A172 (cell line): Measurements from ENCODE around the gene SSTR5. TPM values are rescaled to one million over a fixed set of nuclear protein-coding genes. Genes with fewer than 3 reads are reported as not detected.

Experiments
- DNase-seq: peaks from one replicate; pipeline ENCODE4 v3.0.0-alpha.2; 2015; ENCODE audit warnings: low spot score
- total RNA-seq: library from RNA; depleted of rRNA; stranded (reverse); fragments of >200 nt; shearing (Covaris generic); gene quantifications from 2 replicates; pipeline ENCODE4 v1.2.3, GENCODE V29; 2014

SSTR5 gene
- total RNA-seq, 1 experiment from 2014 or later = not detected

- DNase-seq = no peak
These were observed 17.6 kb upstream of the SSTR5 start for GRCh38 chr16:1054660-1055556.

- no peak for DNase-seq
These were observed 17.0 kb upstream of the SSTR5 start for GRCh38 chr16:1055557-1055924.

- no peak for DNase-seq
These were observed 16.4 kb upstream of the SSTR5 start for GRCh38 chr16:1056196-1056595.

GRCh38 chr16:1057252-1057932 lies 15.2 kb upstream of the SSTR5 start:
- no peak for DNase-seq

- DNase-seq = no peak
These were observed 14.3 kb upstream of the SSTR5 start for GRCh38 chr16:1058216-1058615.

- no peak for DNase-seq
These were observed 13.2 kb upstream of the SSTR5 start for GRCh38 chr16:1059310-1059709.

GRCh38 chr16:1060416-1061340 lies 11.9 kb upstream of the SSTR5 start:
- peak; percentile 44 for DNase-seq

GRCh38 chr16:1061769-1062505 lies 10.6 kb upstream of the SSTR5 start:
- DNase-seq = no peak

- DNase-seq = peak; percentile 39
These were observed 9.7 kb upstream of the SSTR5 start for GRCh38 chr16:1062895-1063294.

- no peak for DNase-seq
These were observed 8.8 kb upstream of the SSTR5 start for GRCh38 chr16:1063728-1064127.

GRCh38 chr16:1065469-1066128 lies 6.9 kb upstream of the SSTR5 start:
- no peak for DNase-seq

GRCh38 chr16:1066584-1067172 lies 5.9 kb upstream of the SSTR5 start:
- no peak for DNase-seq

GRCh38 chr16:1067629-1068028 lies 4.9 kb upstream of the SSTR5 start:
- DNase-seq = no peak

- no peak for DNase-seq
These were observed 4.1 kb upstream of the SSTR5 start for GRCh38 chr16:1068451-1068850.

GRCh38 chr16:1069154-1069553 lies 3.4 kb upstream of the SSTR5 start:
- DNase-seq = no peak

GRCh38 chr16:1070084-1070863 lies 2.3 kb upstream of the SSTR5 start:
- DNase-seq = no peak

GRCh38 chr16:1070864-1071408 lies 1.6 kb upstream of the SSTR5 start:
- no peak for DNase-seq

GRCh38 chr16:1071561-1072225 lies 854 bp upstream of the SSTR5 start:
- DNase-seq = no peak

GRCh38 chr16:1073262-1073558 lies 663 bp downstream of the SSTR5 start:
- DNase-seq = no peak
